AG04450 (cell line): ENCODE measurements around the gene FHL1. TPM values are rescaled to one million over a fixed set of nuclear protein-coding genes. Genes with fewer than 3 reads are reported as not detected.

Source experiments
- CTCF ChIA-PET: fragments of 300-600, 350-600 bp; formaldehyde crosslinking; extraction: SDS; loops from one replicate; lab custom pipeline; 2022; ENCODE audit warnings: antibody characterized with exemption, inconsistent platforms; lab: Charles Lee
- POLR2A ChIA-PET: fragments of 350-600 bp; formaldehyde crosslinking; extraction: SDS; loops from one replicate; lab custom pipeline; 2021; ENCODE audit warnings: antibody characterized with exemption, inconsistent platforms; lab: Yijun Ruan, JAX
- DNase-seq: peaks from one replicate; pipeline ENCODE4 v3.0.0-alpha.2; 2011; ENCODE audit warnings: low read depth, low spot score
- H3K27ac ChIP-seq: one replicate; pipeline ENCODE4 v1.5.1; 2012; ENCODE audit warnings: low read depth, low read length, control low read depth
- H3K27me3 ChIP-seq: one replicate; pipeline ENCODE4 v1.6.0; 2012; ENCODE audit warnings: low read length; ENCODE audit not compliant: control insufficient read depth, insufficient read depth
- H3K4me3 ChIP-seq: 2 replicates; pipeline ENCODE4 v1.5.1; 2011; ENCODE audit warnings: mild to moderate bottlenecking, low read depth, low read length, control low read depth
- H3K9me3 ChIP-seq: 2 replicates; pipeline ENCODE4 v1.5.1; 2012; ENCODE audit warnings: low read length; ENCODE audit not compliant: control insufficient read depth, insufficient read depth
- polyA plus RNA-seq: library from polyadenylated mRNA; depleted of rRNA; stranded (reverse); fragments of >200 nt; gene quantifications from 2 replicates; pipeline ENCODE4 v1.2.3, GENCODE V29; 2011
- TF ChIP-seq, protein P1 (sequence below): IDR thresholded peaks from 2 replicates; pipeline ENCODE4 v1.5.1; 2011; ENCODE audit warnings: low read depth, low read length, control low read depth, inconsistent platforms

FHL1 gene
- polyA plus RNA-seq, 1 experiment, result 158 TPM

DNA sequence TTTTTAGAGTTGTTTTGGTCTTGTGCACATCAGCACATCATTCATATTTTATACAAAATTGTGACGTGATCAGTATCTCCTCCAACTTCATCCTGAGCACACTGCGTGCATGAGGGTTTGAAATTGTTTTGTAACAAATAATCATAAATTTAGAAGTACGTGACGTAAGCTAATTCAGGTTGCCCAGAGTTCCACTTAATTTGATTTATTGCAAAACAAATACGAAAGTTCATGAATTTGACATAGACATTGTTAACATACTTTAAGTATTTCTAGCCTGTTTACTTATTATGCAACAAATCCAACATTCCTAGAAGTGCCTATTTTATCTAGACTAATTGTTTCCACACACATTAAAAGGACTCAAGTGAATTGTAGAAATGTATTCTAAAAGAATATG lies 55.6 kb downstream of the FHL1 start:
- ChIA-PET CTCF (interaction anchor here (5.0 kb wide), 1 partner anchor 175 kb away, joined by 26 read pairs; no protein-coding TSS in a partner anchor), POLR2A (interaction anchor here (0.8 kb wide), 1 partner anchor 174 kb away, joined by 3 read pairs; no protein-coding TSS in a partner anchor)
- no peak for DNase-seq
- H3K27me3 ChIP-seq, result no peaks in the 10 kb centered on the region
- H3K4me3 ChIP-seq, result no peak overlapping the region
- no peaks in the 10 kb centered on the region for H3K9me3 ChIP-seq
- TF ChIP-seq, protein P1, sequence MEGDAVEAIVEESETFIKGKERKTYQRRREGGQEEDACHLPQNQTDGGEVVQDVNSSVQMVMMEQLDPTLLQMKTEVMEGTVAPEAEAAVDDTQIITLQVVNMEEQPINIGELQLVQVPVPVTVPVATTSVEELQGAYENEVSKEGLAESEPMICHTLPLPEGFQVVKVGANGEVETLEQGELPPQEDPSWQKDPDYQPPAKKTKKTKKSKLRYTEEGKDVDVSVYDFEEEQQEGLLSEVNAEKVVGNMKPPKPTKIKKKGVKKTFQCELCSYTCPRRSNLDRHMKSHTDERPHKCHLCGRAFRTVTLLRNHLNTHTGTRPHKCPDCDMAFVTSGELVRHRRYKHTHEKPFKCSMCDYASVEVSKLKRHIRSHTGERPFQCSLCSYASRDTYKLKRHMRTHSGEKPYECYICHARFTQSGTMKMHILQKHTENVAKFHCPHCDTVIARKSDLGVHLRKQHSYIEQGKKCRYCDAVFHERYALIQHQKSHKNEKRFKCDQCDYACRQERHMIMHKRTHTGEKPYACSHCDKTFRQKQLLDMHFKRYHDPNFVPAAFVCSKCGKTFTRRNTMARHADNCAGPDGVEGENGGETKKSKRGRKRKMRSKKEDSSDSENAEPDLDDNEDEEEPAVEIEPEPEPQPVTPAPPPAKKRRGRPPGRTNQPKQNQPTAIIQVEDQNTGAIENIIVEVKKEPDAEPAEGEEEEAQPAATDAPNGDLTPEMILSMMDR, result no peak
- H3K27ac ChIP-seq, result no peak overlapping the region

DNA sequence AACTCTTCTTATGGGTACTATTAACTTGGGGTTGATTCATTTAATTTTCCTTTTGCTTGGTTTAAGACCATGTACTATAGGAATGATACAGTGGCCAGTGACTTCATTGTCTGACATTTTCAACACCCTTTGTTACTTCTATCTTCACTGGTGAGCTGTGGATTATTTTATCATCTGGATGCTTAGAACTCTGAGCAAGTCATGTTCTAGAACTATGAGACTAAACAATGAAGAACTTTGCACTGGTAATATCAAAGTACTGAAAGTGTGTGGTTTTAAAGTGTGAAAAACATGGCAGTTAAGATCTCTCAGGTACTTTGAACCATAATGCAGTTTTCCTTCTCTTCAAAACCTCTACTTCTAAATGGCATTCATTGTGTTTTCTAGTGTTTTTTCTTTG lies 56.1 kb downstream of the FHL1 start:
- DNase-seq, result no peak
- TF ChIP-seq, protein P1, result no peak
- H3K27ac ChIP-seq, result no peak overlapping the region
- ChIA-PET CTCF (interaction anchor here (5.0 kb wide), 1 partner anchor 175 kb away, joined by 26 read pairs; no protein-coding TSS in a partner anchor), POLR2A (no interaction called here)
- no peaks in the 10 kb centered on the region for H3K9me3 ChIP-seq
- H3K4me3 ChIP-seq, result no peak overlapping the region
- H3K27me3 ChIP-seq, result no peaks in the 10 kb centered on the region

DNA sequence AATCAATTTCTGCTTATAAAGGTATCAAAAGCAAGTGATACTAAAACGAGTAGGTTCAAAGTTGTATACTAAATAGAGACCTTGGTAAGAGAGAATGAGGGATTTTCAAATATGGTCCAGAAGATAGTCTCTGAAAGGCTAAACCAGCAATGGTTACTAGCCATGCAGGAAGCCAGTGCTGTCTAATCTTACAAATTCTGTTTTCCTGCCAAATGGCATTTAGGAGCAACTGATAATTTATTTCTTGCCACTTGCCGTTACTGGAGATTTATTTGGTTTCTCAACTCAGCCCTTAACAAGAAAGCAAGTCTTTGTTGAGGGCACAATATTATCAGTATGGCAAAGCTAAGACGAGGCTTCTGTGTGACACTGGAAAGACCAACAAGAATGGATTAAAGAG lies 56.6 kb downstream of the FHL1 start:
- ChIA-PET POLR2A (no interaction called here), CTCF (interaction anchor here (5.0 kb wide), 1 partner anchor 176 kb away, joined by 26 read pairs; no protein-coding TSS in a partner anchor)
- TF ChIP-seq, protein P1, result no peak
- H3K27ac ChIP-seq, result no peak overlapping the region
- no peaks in the 10 kb centered on the region for H3K9me3 ChIP-seq
- H3K27me3 ChIP-seq, result no peaks in the 10 kb centered on the region
- no peak overlapping the region for H3K4me3 ChIP-seq
- no peak for DNase-seq

DNA sequence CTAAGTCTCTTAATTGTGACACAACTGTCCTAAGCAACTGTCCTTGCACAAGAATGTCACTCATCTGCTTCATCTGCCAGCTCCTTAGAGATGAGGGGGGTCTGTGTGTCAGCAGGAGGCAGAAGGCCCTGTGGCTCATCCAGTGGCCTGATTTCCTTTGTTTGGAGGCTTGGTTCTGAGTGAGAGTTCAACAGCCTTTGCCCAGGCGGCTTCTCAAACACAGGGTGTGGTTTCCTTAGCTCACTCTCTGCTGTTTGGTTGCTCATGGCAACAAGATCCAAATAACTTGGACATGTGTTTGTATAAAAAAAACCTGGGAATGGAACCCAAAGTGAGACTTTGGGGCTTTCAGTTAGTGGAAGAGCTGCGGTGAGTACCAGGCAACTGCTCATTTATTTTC lies 57.2 kb downstream of the FHL1 start:
- Histone ChIP-seq H3K9me3 (no peaks in the 10 kb centered on the region), H3K27ac (no peak overlapping the region), H3K27me3 (no peaks in the 10 kb centered on the region), H3K4me3 (no peak overlapping the region)
- TF ChIP-seq, protein P1, result no peak
- CTCF ChIA-PET, result interaction anchor here (1.3 to 5.0 kb wide), 2 partner anchors 42 to 176 kb away, joined by 3 to 26 read pairs; no protein-coding TSS in a partner anchor
- POLR2A ChIA-PET, result no interaction called here
- DNase-seq, result no peak

DNA sequence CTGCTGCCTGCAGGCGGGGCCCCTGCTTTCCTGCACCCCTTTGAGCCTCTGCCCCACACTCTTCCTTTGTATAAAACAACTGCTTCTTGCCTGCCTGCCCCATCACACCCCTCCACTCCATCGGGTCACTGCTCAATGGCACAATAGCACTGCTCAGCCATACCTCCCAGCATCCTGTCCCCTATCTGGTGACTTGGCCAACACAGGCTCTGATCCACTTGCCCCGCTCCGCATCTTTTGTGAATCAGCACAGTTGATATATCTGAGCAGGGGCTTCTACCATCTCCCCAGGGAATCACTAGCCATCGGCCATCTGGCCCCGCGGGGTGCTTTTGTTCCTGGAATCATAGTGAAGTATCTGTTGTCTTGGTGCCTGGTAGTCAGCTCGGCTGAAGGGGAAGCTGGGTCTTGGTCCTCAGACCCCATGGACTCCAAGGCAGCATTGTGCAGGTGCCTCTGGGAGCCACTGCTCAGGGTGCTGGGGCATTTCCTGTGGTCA lies 58.6 kb downstream of the FHL1 start:
- TF ChIP-seq, protein P1, result no peak
- ChIA-PET CTCF (interaction anchor here (0.9 to 5.3 kb wide), 4 partner anchors 9 to 178 kb away, joined by 3 to 105 read pairs (median 14); no protein-coding TSS in a partner anchor), POLR2A (no interaction called here)

More for the DNA sequence above, 58.6 kb downstream of the FHL1 start:
- Histone ChIP-seq H3K27ac (no peak overlapping the region), H3K4me3 (no peak overlapping the region), H3K27me3 (no peaks in the 10 kb centered on the region), H3K9me3 (no peaks in the 10 kb centered on the region)
- DNase-seq, result no peak
